NCI-H1105 treated with DMSO at 0.1 percent for 48 hours (cell line): ENCODE data around the gene NUP98.
A peak's percentile ranks its signal among the peaks of the same experiment; 100 is the strongest.

Experiments
- DNase-seq: peaks from one replicate; lab custom pipeline; 2025; lab: John Stamatoyannopoulos, UW

NUP98 gene

DNA sequence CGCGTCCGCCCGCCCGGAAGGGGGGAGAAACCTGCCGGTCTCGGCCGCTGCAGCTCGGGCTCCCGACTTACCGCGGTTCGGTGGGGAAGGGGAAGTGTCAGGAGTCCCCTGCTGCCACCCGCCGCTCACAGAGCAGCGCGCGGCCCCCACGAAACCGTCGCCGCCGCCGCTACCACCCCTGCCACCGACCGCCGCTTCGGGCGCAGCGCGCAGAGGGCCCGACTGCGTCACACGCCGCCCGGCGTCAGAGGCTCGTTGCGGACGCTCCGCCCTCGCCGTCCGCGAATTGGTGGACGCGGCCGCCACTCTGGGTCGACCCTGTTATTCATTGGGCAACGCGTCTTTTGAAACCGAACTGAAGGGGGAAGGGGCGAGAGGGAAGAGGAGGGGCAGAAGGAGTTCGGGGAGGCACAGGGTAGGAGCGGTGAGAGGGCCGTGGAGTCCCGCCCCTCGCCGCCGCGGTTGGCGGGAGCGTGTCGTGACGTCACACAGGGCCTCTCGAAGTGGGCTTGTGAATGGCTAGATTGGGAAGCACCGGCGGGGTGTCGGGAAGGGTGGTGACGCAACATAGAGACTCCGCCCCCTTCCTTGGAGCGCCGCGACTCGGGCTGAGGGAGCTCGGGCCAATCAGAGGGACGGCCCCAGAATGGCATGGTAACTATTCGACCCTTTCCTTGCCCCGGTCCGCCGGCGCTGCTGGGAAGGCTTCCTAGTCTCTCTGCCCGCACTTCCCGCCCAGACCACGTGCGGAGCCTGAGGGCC is at the start of gene NUP98:
TSS of gene NUP98 (minus strand) at position 226 of the 762 bp plus-strand sequence. CDS start 15,437 bp downstream, outside the sequence.
- DNase-seq: peak; percentile 99

- no peak for DNase-seq
Observed at GRCh38 chr11:3845670-3846069, 48.3 kb upstream of the NUP98 start.

- DNase-seq: no peak
Observed at GRCh38 chr11:3845246-3845645, 47.9 kb upstream of the NUP98 start.

- no peak for DNase-seq
Observed at GRCh38 chr11:3843326-3843725, 46.0 kb upstream of the NUP98 start.

DNA sequence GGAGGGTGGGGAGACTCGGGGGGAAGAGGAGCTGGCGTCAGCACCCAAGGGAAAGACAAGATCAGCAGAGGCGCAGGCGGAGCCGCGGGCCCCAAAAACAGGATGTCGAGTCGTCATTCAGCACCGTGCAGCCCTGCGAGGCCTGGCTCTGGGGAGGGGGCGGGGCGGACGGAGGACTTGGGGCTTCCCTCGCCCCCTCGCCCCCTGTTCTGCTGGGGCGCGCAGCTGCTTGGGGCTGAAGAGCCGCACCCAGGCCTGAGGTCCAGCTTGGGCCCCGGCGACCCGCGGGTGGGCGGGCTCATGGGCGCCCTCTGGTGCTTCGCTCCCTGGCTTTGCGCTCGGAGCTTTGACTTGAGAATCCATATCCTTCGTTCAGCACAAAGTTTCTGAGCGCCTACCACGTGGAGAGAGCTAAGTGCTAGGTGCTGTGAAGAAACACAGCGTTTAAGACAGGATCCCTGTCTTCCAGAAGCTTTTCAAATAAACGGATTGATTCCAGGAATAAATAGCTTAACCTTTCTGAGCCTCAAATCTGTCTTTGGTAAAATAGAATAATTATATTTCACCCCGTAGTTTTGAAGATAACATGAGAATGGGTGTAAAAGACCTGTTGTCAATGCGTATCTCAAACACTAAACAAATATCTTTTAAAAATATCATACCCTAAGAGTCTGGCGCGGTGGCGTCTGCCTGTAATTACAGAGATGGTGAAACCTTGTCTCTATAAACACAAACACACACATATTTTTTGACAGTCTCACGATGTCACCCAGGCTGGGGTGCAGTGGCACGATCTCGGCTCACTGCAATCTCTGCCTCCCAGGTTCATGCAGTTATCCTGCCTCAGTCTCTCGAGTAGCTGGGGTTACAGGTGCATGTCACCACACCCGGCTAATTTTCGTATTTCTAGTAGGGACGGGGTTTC is 44.3 kb upstream of the NUP98 start:
- peak; percentile 82 for DNase-seq

- peak; percentile 61 for DNase-seq
Observed at GRCh38 chr11:3840870-3841425, 43.6 kb upstream of the NUP98 start, which contains the start of gene RHOG. Gene RHOG (minus strand): TSS chr11:3840959. CDS start chr11:3828138, 12,821 bp downstream.

- peak; percentile 36 for DNase-seq
Observed at GRCh38 chr11:3840004-3840869, 42.9 kb upstream of the NUP98 start.

- no peak for DNase-seq
Observed at GRCh38 chr11:3838504-3838903, 41.1 kb upstream of the NUP98 start.

- DNase-seq: no peak
Observed at GRCh38 chr11:3837793-3838192, 40.4 kb upstream of the NUP98 start.

DNA sequence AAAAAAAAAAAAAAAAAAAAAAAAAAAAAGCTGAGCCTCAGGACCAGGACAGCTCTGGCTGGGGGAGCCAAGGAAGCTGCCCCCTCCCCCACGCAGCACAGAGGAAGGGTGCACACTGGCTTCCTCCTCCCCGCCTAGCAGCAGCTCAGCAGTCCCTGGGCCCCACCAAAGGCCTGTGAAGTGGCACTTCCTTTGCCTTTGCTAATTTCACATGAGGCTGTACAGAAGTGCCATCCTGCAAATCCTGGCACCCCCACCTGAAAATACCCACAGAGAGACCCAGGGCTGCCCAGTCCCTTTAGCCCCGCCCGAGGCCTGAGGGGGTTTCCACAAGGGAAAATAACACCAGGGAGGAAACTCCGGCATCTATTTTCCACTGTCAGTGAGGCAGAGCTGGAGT is 39.5 kb upstream of the NUP98 start:
- DNase-seq: no peak

DNA sequence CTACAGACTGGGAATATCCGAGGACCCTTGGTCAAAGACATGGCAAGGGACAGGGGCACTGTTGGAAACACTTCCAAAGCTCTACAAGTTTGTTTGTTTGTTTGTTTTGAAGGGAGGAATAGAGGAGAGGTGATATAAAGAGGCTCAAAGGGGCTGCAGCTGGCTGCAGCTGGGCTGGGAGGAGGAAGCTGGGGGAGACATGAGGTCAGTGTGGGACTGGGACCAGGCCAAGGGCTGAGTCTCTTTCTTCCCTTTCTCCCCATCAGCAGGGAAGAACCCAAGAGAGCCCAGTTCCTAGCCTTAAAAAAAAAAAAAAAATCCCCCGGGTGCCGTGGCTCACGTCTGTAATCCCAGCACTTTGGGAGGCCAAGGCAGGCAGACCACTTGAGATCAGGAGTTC is 38.4 kb upstream of the NUP98 start:
- DNase-seq: no peak

- DNase-seq: no peak
Observed at GRCh38 chr11:3834664-3835461, 37.5 kb upstream of the NUP98 start.

DNA sequence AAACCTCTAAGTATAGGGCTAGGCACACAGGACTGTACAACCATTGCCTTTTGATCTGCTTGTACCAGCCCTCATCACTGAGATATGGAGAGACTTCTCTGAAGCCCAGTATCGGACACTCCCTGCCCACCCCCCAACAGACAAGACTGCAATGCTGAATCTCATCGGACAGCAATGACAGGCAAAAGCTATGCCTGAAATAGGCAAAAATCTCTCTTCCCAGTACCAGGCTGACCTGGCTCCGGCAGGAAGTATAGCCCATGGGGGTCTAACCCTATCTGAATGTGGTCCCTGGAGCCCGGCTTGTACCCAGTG is 37.0 kb upstream of the NUP98 start:
- no peak for DNase-seq

DNA sequence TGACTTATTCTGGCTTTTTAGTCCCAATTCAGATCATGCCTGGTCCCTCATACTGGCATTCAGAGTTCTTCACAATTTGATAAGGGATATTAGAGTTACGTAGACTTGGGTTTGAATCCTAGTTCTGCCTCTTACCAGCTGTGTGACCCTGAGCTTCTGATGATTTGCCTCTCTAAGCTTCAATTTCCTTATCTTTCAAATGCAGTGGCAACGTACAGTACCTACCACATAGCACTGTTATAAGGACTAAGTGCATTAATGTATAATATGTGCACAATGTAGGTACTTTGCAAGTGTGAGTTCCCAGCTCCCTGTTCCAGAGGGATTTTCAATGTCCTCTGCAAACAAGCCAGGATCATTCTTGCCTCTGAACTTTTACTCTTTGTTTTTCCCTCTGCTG is 36.1 kb upstream of the NUP98 start:
- no peak for DNase-seq

- DNase-seq: no peak
Observed at GRCh38 chr11:3832816-3833215, 35.5 kb upstream of the NUP98 start.

DNA sequence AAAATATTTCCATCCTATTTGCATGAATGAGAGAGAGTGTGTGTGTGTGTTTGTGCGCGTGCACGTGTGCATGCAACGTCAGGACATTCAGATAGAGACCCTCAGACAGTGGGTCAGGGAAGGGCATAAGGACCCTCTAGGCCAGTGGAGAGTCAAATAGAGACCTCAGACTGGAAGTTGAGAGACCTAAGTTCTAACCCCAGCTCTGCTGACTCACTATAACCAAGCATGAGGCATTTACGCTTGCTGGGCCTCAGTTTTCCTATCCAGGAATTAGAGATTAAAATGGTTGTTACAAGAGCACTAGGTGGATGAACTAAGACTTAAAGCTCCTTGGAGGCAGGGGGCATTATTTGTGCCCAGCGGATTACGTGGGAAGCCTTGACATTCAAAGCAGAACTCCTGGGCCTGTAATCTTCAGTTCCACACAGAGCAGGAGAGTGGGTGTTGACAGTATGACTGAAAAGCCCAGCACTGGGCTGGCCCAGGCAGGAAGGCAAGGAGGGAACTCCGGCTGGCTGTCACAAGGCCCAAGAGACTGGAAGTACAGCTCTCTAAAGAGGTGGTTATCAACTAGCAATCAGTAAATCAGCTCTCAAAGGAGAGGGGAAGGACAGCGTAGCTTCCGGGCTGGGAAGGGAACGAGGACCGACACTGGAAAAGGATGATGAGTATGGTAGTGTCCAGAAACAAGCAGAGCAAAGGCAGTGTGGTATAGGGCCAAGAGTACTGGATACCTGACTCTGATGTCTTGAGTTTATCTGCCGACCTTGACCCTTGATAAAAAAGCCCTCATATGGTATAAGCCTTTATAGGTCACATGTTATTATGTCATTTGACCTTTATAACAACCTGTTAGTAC is 34.3 kb upstream of the NUP98 start:
- no peak for DNase-seq

GRCh38 chr11:3830730-3831129 is 33.4 kb upstream of the NUP98 start:
- no peak for DNase-seq

- no peak for DNase-seq
Observed at GRCh38 chr11:3830088-3830487, 32.7 kb upstream of the NUP98 start.

DNA sequence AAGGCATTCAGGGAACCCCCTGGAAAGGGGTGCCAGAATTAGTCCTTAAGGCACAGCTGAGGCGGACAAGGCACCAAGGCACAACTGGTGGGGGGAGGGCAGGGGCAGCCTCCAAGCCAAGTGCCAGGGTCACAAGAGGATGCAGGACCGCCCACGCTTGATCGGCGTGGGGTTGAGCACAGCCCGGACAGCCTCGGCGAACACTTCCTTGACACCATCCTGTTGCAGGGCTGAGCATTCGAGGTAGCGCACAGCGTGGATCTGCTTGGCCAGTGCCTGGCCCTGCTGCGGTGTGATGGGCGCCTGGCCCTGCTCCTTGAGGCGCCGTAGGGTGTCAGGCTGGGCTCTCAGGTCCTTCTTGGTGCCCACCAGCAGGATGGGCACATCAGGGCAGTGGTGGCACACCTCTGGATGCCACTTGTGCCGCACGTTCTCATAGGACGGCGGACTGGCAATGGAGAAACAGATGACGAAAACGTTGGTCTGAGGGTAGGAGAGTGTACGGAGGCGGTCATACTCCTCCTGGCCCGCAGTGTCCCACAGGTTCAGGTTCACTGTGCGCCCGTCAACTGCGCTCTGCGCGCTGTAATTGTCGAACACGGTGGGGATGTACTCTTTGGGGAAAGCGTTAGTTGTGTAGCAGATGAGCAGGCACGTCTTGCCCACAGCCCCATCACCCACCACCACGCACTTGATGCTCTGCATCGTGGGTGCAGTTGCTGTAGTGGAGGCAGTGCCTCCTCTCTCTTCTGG is 30.3 kb upstream of the NUP98 start:
- no peak for DNase-seq
